Trophoblast cell (in vitro differentiated cells and primary cell): Measurements from ENCODE around the gene ELOVL6.

Experiments
- DNase-seq, 2 donors: peaks; one replicate each; pipeline ENCODE4 v3.0.0-alpha.2; 2016
- H2AFZ ChIP-seq: 2 replicates; pipeline ENCODE4 v1.6.1; 2013; ENCODE audit warnings: low read length, moderate library complexity, mild to moderate bottlenecking; ENCODE audit not compliant: insufficient read depth, poor library complexity
- H2AK5ac ChIP-seq: 2 replicates; pipeline ENCODE4 v1.6.1; 2013; ENCODE audit warnings: mild to moderate bottlenecking, low read length
- H2BK120ac ChIP-seq: 2 replicates; pipeline ENCODE4 v1.6.1; 2013; ENCODE audit warnings: low read length, mild to moderate bottlenecking, moderate library complexity; ENCODE audit not compliant: insufficient read depth, poor library complexity
- H2BK12ac ChIP-seq: 2 replicates; pipeline ENCODE4 v1.6.1; 2013; ENCODE audit warnings: mild to moderate bottlenecking, low read length, moderate library complexity
- H2BK5ac ChIP-seq: 2 replicates; pipeline ENCODE4 v1.6.1; 2013; ENCODE audit warnings: low read length, low read depth, moderate library complexity, mild to moderate bottlenecking; ENCODE audit not compliant: poor library complexity
- H3K14ac ChIP-seq: 2 replicates; pipeline ENCODE4 v1.6.1; 2013; ENCODE audit warnings: mild to moderate bottlenecking, low read length
- H3K18ac ChIP-seq: 2 replicates; pipeline ENCODE4 v1.6.1; 2013; ENCODE audit warnings: mild to moderate bottlenecking, low read length
- H3K23ac ChIP-seq: 2 replicates; pipeline ENCODE4 v1.6.1; 2013; ENCODE audit warnings: low read length
- H3K27ac ChIP-seq: 2 replicates; pipeline ENCODE4 v1.5.1; 2013; ENCODE audit warnings: low read depth, mild to moderate bottlenecking, inconsistent platforms, low read length, moderate library complexity
- H3K27me3 ChIP-seq: 2 replicates; pipeline ENCODE4 v1.6.1; 2013; ENCODE audit warnings: inconsistent platforms, mild to moderate bottlenecking, low read length, moderate library complexity; ENCODE audit not compliant: insufficient read depth
- H3K36me3 ChIP-seq, 2 experiments: 1 replicate in 1 of 2; 2 replicates in 1 of 2; pipeline ENCODE4 v1.6.1; 2013; ENCODE audit warnings: low read length in 2 of 2, mild to moderate bottlenecking in 2 of 2, moderate library complexity in 1 of 2; ENCODE audit not compliant: insufficient read depth in 2 of 2, control insufficient read depth in 1 of 2
- H3K4ac ChIP-seq: 2 replicates; pipeline ENCODE4 v1.6.1; 2013; ENCODE audit warnings: low read depth, mild to moderate bottlenecking, low read length, moderate library complexity
- H3K4me1 ChIP-seq, 2 experiments: 1 replicate in 1 of 2; 2 replicates in 1 of 2; pipeline ENCODE4 v1.6.1; 2013; ENCODE audit warnings: low read length in 2 of 2, mild to moderate bottlenecking in 2 of 2, moderate library complexity in 1 of 2; ENCODE audit not compliant: insufficient read depth in 2 of 2, control insufficient read depth in 1 of 2
- H3K4me2 ChIP-seq: 2 replicates; pipeline ENCODE4 v1.6.1; 2013; ENCODE audit warnings: inconsistent platforms, mild to moderate bottlenecking, low read length, moderate library complexity
- H3K4me3 ChIP-seq: 2 replicates; pipeline ENCODE4 v1.5.1; 2013; ENCODE audit warnings: mild to moderate bottlenecking, low read depth, low read length, inconsistent platforms
- H3K79me1 ChIP-seq: one replicate; pipeline ENCODE4 v1.6.1; 2013; ENCODE audit warnings: low read length
- H3K79me2 ChIP-seq: 2 replicates; pipeline ENCODE4 v1.6.1; 2013; ENCODE audit warnings: low read length, mild to moderate bottlenecking; ENCODE audit not compliant: control insufficient read depth, insufficient read depth, poor library complexity
- H3K9ac ChIP-seq: 2 replicates; pipeline ENCODE4 v1.6.1; 2013; ENCODE audit warnings: mild to moderate bottlenecking, low read length
- H3K9me3 ChIP-seq: 2 replicates; pipeline ENCODE4 v1.6.1; 2013; ENCODE audit warnings: low read depth, mild to moderate bottlenecking, control low read depth, inconsistent platforms, low read length; ENCODE audit not compliant: insufficient read depth
- H4K12ac ChIP-seq: 2 replicates; pipeline ENCODE4 v1.6.1; 2013; ENCODE audit warnings: low read depth, mild to moderate bottlenecking, low read length, moderate library complexity
- H4K8ac ChIP-seq: 2 replicates; pipeline ENCODE4 v1.6.1; 2013; ENCODE audit warnings: low read depth, mild to moderate bottlenecking, low read length, moderate library complexity
- H4K91ac ChIP-seq: one replicate; pipeline ENCODE4 v1.6.1; 2013; ENCODE audit warnings: low read depth, mild to moderate bottlenecking, low read length, moderate library complexity
- WGBS: extraction: QIAGEN DNeasy Blood & Tissue Kit; methylation state at CpG from one replicate; pipeline ENCODE4 v1.1.7; 2013; ENCODE audit warnings: missing lambda C conversion rate; ENCODE audit not compliant: insufficient read length, insufficient coverage; ENCODE audit errors: extremely low coverage; 5-methylcytosine and 5-hydroxymethylcytosine counted together

Gene ELOVL6

DNA sequence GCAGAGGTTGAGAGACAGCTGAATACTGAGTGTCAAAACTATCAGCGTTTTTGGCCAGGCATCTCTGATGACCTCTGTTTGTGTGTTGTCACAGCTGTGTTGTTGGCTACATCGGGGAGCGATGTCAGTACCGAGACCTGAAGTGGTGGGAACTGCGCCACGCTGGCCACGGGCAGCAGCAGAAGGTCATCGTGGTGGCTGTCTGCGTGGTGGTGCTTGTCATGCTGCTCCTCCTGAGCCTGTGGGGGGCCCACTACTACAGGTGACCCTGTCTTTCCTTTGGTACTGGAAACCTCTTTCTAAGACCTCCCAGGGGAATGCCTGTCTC is 198.9 kb downstream of the ELOVL6 start:
- H4K12ac ChIP-seq = no peak overlapping the region
- H3K79me2 ChIP-seq = no peaks in the 10 kb centered on the region
- no peak overlapping the region for H3K23ac ChIP-seq
- no peak overlapping the region for H2AK5ac ChIP-seq
- no peak overlapping the region for H3K4me3 ChIP-seq
- H3K4ac ChIP-seq = no peak overlapping the region
- H3K4me2 ChIP-seq = no peak overlapping the region
- no peak overlapping the region for H2BK120ac ChIP-seq
- no peaks in the 10 kb centered on the region for H3K9me3 ChIP-seq
- no peak for DNase-seq
- H2BK5ac ChIP-seq = no peak overlapping the region
- no peak overlapping the region for H3K9ac ChIP-seq
- no peak overlapping the region for H2BK12ac ChIP-seq
- H3K18ac ChIP-seq = no peak overlapping the region
- no peaks in the 10 kb centered on the region for H3K27me3 ChIP-seq
- no peak overlapping the region for H4K91ac ChIP-seq
- H3K36me3 ChIP-seq = no peaks in the 10 kb centered on the region
- H3K14ac ChIP-seq = no peak overlapping the region
- H3K4me1 ChIP-seq = no peaks in the 10 kb centered on the region
- H4K8ac ChIP-seq = no peak overlapping the region
- no CpG with 5 or more reads among the region's 9 CpGs for WGBS
- no peak overlapping the region for H3K27ac ChIP-seq
- H2AFZ ChIP-seq = no peak overlapping the region
- H3K79me1 ChIP-seq = no peaks in the 10 kb centered on the region

DNA sequence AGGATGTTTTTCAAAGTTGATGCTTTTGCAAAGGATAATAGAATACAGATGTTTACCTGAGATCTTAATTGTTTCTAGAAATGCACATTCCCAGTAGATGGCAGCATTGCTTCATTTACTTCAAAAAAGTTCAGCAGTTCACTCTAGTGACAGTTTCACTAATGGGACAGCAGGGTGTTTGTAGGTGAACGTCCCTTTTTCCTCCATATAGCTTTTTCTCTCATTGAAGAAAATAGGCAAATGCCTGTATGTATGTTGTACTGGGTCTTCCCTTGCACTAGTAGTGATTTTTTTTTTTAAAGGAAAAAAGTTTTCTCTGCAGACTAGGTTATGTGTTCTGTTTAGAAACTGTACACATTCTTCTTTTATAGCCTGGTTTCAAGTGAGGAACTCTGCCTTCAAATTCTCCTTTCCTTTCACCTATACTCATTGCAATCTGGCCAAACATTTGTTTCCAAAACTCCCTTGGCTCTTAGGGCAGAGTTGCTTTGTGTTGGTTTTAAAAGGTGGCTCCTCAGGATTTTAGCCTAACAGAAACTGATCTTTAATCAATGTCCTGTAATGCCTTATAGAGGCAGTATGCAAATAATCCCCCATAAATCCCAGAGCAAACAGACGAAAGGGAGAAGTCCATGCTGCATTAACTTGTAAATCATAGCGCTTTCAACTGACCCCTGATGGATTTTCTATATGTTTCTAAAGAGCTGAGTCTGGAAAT is 199.4 kb downstream of the ELOVL6 start:
- Histone ChIP-seq H3K23ac (no peak overlapping the region), H4K12ac (no peak overlapping the region), H3K36me3 (no peaks in the 10 kb centered on the region), H3K79me2 (no peaks in the 10 kb centered on the region), H3K9me3 (no peaks in the 10 kb centered on the region), H2BK12ac (no peak overlapping the region), H2AK5ac (no peak overlapping the region), H3K4me2 (no peak overlapping the region), H4K8ac (no peak overlapping the region), H3K79me1 (no peaks in the 10 kb centered on the region), H3K27me3 (no peaks in the 10 kb centered on the region), H3K14ac (no peak overlapping the region), H3K4me3 (no peak overlapping the region), H2BK120ac (no peak overlapping the region), H3K9ac (no peak overlapping the region), H3K4ac (no peak overlapping the region), H4K91ac (no peak overlapping the region), H3K4me1 (no peaks in the 10 kb centered on the region), H2BK5ac (no peak overlapping the region), H3K27ac (no peak overlapping the region), H3K18ac (no peak overlapping the region), H2AFZ (no peak overlapping the region)
- DNase-seq = peak; percentile 24 to 93
- no CpG with 5 or more reads among the region's 3 CpGs for WGBS

DNA sequence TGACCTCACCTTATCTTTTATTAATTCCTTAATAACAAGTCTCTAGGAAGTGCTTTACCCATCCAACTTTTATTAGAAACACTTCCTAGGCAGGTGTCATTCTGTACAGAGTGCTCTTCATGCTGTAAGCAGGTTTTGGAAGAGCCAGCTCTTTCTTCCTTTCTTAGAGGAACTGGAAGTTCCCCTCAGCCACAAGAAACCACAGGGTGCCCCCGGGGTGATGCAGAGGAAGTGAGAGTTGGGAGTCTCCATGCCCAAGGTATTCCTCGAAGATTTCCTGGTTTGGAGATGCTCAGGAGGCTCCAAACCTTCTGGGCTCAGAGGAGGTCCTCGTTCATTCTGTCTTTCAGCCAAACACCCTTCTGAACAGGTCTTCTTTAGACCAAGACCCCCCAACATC is 201.9 kb downstream of the ELOVL6 start:
- H3K23ac ChIP-seq = no peak overlapping the region
- no peak overlapping the region for H3K9ac ChIP-seq
- H2AK5ac ChIP-seq = no peak overlapping the region
- no peaks in the 10 kb centered on the region for H3K4me1 ChIP-seq
- no peak overlapping the region for H4K12ac ChIP-seq
- H2BK120ac ChIP-seq = no peak overlapping the region
- H3K14ac ChIP-seq = no peak overlapping the region
- H4K91ac ChIP-seq = no peak overlapping the region
- H3K79me1 ChIP-seq = no peaks in the 10 kb centered on the region
- H3K9me3 ChIP-seq = no peaks in the 10 kb centered on the region
- H3K4ac ChIP-seq = no peak overlapping the region
- H3K4me2 ChIP-seq = no peak overlapping the region
- no peak overlapping the region for H3K4me3 ChIP-seq
- H3K36me3 ChIP-seq = no peaks in the 10 kb centered on the region
- H3K79me2 ChIP-seq = no peaks in the 10 kb centered on the region
- no peak for DNase-seq
- no CpG with 5 or more reads among the region's 3 CpGs for WGBS
- no peak overlapping the region for H2BK5ac ChIP-seq
- no peaks in the 10 kb centered on the region for H3K27me3 ChIP-seq
- no peak overlapping the region for H2AFZ ChIP-seq
- no peak overlapping the region for H4K8ac ChIP-seq
- no peak overlapping the region for H3K18ac ChIP-seq
- H2BK12ac ChIP-seq = no peak overlapping the region
- H3K27ac ChIP-seq = no peak overlapping the region
